Stimulated activated CD8-positive, alpha-beta memory T cell treated with anti-CD3 and anti-CD28 coated beads, Interleukin-4, amount 100 ng/mL, for 48 hours (primary cell): ENCODE measurements around the gene DIPK1A.

Experiments
- DNase-seq: peaks from one replicate; pipeline ENCODE4 v3.0.0-alpha.2; 2020

Gene DIPK1A

DNA sequence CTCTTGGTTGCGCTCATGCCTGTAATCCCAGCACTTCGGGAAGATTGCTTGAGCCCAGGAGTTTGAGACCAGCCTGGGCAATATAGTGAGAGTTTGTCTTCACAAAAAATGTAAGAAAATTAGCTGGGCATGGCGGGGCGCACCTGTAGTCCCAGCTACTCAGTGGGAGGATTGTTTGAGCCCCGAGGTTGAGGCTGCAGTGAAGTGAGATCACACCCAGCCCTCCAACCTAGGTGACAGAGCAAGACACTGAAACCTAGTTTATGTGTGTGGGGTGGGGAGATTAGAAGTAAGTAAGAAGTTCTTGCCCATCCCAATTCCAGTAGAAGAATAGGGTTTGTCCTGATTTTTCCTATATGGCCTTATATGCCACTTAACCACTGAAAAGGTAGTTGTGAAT, 127.4 kb downstream of the DIPK1A start:
- DNase-seq = peak; percentile 43

DNA sequence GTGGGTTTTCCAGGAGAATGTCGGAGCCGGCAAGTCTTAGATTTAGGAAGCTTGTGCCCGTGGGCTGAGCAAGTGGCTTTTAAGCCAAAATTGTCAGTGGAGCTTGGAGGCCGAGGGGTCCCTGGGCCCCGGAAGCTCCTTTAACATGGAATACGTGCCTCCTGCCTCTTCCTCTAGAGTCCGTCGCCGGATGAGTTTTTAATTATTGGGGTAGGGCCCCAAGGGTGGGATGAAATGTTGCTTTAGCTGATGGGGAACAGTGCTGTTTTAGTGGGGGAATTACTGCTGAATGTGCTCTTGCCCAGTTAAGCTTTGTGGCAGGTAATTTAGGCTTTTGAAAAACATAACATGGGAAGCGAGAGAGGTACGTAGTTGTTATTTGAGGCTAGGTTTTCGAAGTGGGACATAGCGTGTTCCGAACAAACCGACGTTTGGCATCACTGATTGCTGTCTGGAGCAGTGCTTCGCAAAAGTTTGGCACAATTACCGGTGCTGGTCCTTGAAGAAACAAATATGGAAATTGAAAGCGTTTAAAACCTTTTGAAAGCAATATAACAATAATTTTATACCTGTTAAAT, 128.6 kb downstream of the DIPK1A start:
- DNase-seq = no peak

DNA sequence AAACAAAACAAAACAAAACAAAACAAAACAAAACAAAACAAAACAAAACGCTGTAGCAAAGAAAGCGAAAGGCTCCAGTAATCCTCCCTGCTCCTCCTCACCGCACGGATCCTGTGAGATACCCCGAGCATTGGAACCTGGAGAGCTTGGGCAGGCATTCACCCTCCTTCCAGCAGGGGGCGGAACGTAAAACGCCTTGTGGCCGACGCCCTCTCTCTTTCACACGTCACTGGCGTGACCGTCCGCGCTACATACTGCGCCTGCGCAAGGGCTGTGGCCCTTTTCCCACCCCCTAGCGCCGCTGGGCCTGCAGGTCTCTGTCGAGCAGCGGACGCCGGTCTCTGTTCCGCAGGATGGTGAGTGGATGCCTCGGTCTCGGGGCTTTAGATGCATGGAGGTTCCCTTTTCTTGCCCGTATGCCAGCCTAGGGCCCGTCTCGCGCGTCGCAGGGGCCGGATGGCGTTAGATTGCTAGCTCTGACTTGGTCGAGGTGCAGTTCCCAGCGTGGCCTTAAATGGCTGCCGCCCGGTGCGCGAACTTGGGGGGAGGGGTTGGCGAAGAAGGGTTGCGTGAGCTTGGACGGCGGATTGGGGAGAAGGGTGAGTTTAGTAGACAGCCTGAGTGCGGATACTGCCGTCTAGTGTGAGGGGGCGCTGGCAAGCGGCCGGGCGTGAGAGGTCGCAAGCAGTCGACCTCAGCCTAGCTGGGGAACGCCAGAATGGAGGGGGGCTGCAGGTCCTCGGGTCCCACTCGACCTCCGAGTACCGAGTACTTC, 129.3 kb downstream of the DIPK1A start, which contains the start of gene RPL5:
Gene RPL5 (plus strand): TSS at position 279 of the 775 bp plus-strand sequence. CDS start 75 bp downstream, at position 354.
- peak; percentile 98 for DNase-seq

DNA sequence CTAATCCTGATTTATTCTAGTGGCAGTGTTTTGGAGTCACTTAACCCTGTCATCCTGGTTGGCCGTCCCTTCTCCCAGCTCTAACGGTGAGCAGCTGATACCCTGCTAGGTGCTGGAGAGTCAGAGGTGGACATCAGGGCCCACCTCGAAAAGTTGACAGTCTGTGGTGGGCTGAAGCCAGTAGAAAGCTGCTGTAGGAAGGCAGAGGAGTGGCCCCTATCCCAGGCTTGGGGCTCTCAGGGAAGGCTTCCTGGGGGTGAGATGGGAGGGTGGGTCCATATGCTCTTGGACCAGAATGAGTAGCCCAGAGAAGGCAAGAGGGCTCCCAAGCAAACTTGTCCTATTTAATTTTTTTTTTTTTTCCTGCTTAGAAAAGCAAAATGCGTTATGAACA, 129.9 kb downstream of the DIPK1A start:
- no peak for DNase-seq

DNA sequence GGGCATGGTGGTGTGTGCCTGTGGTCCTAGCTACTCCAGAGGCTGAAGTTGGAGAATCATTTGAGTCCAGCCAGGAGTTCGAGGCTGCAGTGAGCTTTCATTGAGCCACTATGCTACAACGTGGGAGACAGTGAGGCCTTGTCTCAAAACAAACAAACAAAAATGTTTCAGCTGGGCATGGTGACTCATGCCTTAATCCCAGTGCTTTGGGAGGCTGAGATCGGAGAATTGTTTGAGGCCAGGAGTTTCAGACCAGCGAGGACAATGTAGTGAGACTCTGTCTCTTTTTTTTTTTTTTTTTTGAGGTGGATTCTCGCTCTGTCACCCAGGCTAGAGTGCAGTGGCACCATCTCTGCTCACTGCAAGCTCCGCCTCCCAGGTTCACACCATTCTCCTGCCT, 134.5 kb downstream of the DIPK1A start:
- no peak for DNase-seq

DNA sequence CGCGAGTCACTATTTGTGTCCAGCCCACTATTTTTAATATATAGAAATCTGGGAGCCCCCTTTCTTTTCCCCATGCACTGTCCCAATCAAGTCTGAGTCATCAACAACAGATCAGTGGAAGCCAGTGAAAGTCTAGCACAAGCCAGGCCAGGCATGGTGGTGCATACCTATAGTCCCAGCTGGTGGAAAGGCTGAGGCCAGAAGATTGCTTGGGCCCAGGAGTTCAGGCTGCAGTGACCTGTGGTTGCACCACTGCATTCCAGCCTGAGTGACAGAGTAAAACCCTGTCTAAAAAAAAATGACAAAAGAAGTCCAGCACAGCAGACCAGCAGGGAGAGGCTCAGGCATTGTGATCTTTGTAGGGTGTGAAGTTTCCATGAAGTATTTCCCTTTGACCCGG, 138.4 kb downstream of the DIPK1A start:
- DNase-seq = no peak

DNA sequence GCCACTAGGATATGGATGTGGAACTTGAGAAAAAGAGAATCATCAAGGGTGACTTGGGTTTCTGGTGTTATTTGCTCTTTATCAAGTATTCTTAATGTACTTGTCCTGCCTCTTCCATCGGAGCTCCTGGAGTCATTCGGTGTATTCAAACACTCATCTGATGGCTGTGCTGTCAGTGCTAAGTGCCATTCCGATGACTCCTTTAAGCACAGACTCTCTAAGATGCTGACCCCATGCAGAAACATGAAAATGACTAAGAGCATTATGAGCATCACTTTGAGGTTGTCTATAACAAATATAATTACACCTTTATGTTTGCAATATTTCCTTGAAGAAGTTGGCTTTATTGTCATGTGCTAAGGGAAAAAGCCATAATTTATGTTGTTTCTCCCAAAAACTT, 140.7 kb downstream of the DIPK1A start:
- no peak for DNase-seq

DNA sequence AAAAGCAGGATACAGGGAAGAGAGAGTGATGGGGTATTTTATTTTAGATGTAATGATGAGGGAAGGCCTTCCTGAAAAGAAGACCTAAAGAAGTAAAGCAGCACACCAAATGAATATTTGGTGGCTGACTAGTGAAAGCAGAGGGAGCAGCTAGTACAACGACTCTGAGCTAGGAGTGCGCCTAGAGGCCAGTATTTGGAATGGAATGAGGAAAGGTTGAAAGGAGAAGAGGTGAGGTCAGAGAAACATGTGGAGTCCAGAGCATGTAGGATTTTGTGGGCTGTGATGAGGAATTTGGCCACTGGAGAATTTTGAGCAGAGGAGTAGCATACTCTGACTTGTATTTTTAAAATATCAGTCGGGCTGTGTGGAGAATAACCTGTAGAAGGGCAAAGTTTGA, 141.2 kb downstream of the DIPK1A start:
- DNase-seq = no peak

DNA sequence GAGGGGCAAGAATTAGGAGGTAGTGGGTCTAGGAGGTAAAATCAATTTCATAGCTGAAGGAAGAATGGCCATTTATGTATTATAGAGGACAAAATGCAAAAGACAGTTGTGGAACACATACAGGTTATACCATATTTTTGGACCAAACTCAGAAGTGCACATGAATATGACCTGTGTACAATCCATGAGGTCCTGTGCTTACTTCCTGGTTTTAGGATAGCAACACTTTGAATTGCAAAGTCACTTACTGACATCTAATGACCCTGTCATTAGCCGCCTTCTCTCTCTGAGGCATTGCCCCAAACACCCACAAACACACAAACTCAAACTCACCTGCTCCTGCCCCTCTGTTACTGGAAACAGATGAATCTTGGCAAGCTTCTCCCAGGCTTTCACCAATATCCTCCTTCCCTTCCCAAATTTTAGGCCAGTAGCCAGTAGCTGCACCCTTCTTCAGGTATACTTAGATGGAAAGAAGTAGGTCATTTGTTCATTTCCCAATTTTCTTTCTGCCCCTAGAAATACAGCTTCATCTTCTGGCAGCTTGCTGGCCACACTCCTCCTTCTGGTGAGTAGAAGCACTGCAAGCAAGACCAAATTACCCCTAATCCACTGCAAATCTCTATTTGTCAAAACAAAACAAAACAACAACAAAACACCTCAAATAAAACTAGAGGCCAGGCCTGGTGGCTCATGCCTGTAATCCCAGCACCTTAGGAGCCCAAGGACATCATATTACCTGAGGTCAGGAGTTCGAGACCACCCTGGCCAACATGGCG, 143.1 kb downstream of the DIPK1A start:
- no peak for DNase-seq

DNA sequence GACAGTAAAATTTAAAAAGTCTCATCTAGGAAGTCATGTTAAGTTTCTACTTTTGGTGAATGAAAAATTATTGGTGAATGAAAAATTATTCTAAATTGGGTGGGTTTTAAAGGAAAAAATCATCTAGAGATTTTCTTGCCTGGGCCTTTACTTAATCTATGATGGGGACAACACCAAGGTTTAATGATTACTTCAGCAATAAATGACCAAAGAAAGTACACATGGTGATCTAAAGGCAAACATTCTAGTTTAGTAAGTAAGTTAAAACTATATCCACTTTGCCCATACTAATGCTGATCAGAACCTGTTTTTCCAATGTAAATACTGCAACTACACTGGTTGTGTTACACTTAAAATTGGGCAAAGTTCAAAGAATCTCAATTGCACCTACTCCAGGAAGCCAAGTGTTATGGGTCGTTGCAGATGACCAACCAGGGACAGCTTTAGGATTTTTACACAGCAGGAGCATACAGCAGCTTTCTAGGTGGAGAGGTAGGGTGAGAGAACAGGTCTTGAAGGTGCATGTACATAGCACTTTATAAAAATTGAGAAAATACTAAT, 144.0 kb downstream of the DIPK1A start:
- DNase-seq = no peak

DNA sequence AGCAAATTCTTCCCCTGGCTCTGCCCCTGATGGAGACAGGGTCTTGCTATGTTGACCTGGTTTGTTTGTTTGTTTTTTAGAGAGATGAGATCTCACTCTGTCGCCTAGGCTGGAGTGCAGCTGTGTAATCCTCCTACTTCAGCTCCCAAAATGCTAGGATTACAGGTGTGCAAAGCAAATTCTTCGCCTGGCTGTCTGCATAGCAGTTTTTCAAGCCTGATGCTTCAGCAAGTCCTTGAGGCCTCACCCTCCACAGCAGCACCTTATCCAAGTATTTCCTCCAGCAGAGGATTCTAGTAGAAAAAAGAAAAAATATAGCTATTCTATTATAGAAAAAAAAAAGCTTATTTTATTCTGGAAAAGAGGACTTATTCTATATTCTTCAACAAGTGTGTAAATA, 144.5 kb downstream of the DIPK1A start:
- no peak for DNase-seq

DNA sequence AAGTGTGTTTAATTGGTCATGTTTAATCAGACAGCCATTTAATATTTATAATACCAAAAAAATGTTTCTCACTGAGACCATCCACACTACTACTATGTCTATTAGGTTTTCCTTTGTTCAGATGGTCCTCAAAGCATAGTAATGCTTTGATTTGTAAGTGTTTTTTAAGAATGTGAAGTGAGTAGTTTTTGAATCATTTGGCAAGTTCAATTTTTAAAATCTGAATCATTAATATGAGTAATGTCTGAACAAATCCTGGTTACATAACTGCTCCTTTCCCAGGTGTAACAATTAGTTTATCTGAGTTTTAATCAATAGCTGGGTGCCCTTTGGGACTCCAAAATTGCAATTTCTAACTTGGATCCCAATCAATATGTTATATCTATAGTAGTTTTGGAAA, 152.9 kb downstream of the DIPK1A start:
- no peak for DNase-seq

DNA sequence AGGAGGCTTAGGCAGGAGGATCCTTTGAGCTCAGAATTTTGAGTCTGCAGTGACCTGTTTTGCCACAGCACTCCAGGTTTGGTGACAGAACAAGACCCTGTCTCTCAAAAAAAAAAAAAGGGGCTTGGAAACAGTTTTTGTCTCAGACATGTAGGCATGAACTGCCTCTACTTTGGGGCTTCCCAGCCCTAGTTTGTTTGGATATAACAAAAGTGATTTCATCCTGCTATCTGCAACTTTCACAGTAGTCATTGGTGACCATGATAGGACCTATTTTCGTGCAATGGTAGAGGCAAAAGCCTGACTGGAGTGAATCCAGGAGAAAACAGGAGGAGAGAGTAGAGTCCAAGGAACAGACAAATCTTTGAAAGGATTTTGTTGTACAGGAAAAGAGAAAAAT, 156.0 kb downstream of the DIPK1A start:
- no peak for DNase-seq

DNA sequence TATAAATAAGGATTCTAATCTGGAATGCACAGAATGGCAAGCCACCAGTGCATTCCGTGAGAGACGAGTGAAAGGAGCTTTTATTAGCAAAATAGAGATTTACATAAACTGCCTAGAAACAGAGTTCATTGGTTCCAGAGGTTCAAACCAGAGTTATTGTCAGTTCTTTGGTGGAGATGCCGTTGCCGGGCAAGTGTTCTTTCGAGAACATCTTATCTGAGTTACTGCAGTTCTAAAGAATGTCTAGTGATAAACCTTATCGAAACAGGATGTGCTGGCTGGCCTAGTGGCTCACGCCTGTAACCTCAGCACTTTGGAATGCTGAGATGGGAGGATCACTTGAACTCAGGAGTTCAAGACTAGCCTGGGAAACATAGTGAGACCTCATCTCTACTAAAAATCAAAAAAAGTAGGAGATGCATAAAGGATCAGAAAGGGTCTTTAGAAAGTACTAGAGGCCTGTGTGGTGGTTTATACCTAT, 156.5 kb downstream of the DIPK1A start:
- DNase-seq = no peak

DNA sequence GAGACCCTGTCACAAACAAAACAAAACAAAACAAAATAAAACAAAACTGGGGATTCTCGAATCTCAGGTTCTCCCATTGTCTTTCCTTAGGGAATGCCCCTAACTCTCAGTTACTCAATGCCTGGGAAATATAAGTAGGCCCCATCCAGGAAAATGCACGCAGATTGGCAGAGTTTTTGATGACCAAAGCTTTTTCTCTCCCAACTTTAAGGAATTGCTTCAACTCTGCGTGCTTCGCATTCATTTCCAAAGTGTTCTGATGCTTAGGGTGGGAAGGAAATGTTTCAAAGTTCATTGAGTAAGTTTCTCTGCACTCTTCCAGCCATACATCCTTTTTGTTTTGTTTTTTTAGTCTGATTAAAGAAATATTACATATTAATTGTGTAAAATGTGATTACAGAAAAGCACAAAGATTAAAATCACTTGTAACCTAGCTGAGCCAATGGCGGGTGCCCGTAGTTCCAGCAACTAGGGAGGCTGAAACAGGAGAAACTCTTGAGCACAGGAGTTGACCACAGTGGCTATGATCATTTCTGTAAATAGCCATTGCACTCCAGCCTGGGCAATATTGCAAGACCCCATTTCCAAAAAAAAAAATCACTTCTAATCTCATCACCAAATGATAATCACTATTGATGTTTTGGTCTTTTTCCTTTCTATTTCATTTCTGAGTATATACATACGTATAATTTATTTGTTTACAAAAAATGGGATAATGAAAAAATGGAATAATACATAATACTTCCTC, 157.9 kb downstream of the DIPK1A start:
- DNase-seq = no peak

DNA sequence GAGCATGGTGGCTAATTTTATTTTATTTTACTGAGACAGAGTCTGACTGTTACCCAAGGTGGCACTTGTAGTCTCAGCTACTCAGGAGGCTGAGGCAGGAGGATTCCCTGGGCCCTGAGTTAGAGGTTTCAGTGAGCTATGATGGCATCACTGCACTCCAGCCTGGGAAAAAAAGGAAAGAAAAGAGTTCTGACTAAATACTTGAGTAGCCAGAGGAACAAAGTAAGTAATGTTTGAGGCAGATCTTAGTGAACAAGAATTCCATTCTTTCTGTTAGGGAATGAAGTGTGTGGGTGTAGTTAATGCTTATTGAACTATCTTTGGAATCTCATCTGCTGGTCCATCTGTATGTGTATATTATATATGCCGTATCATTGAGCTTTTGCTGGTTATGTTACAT, 163.3 kb downstream of the DIPK1A start:
- DNase-seq = no peak

DNA sequence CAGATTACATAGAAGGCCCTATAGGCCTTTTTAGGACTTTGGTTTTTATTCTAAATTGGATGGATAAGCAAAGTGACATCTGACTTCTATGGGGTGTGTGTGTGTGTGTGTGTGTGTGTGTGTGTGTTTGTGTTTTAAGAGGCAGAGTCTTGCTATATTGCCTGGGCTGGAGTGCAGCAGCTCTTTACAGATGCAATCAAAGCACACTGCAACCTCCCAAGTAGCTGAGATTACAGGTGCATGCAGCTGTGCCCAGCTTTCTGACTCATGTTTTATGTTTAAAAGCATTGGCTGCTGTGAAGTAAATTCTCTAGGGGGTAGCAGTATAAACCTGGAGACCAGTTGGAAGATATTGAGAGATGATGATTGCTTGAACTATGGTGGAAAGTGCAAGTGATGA, 164.0 kb downstream of the DIPK1A start:
- DNase-seq = no peak

DNA sequence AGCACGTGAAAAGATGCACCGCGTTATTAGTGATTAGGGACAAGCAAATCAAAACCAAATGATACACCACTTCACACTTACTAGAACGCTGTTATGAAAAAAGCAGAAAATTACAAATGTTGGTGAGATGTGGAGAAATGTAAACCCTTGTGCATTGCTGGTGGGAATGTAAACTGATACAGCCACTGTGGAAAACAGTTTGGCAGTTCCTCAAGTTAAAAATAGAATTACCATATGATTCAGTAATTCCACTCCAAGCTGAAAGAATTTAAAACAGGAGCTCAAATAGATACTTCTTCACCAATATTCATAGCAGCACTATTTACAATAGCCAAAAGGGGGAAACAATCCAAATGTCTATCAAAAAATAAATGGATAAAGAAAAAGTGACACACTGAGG, 166.1 kb downstream of the DIPK1A start:
- DNase-seq = no peak

DNA sequence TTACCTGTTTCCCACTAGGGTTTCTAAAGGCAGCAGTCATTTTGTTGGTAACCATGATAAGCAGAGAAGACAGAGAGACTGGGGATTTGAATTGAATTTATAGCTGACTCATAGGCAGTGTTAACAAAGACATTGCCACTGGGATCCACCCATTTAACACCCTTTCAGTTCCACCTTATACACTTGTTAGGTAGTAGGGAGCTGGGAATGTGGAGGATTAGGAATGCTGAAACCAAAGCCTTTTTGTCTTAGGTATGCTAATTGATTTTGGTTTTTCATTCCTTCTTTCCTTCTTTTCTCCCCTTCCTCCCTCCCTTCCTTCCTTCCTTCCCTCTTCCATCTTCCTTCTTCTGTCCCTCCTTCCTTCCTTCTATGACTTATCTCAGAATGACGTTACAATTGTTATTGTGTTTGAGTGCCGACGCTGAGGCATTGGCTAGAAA, 168.9 kb downstream of the DIPK1A start:
- no peak for DNase-seq
